Neural progenitor cell (in vitro differentiated cells): Measurements from ENCODE around the gene PJA1. TPM values are rescaled to one million over a fixed set of nuclear protein-coding genes. Genes with fewer than 3 reads are reported as not detected.
A peak's percentile ranks its signal among the peaks of the same experiment; 100 is the strongest.

Source experiments
- DNase-seq: peaks from one replicate; pipeline ENCODE4 v3.0.0-alpha.2; 2016; ENCODE audit warnings: low spot score
- H2AFZ ChIP-seq: fragments of 200-600 bp; sonication (generic); replicated peaks from 2 replicates; pipeline ENCODE4 v1.6.1; 2016; ENCODE audit warnings: antibody characterized with exemption
- H3F3A ChIP-seq: fragments of 200-600 bp; sonication (generic); 2 replicates; pipeline ENCODE4 v1.6.1; 2016; ENCODE audit warnings: antibody characterized with exemption, low read depth
- H3K27ac ChIP-seq: fragments of 200-600 bp; sonication (generic); 2 replicates; pipeline ENCODE4 v1.5.1; 2016; ENCODE audit warnings: mild to moderate bottlenecking
- H3K27me3 ChIP-seq: fragments of 200-600 bp; sonication (generic); 2 replicates; pipeline ENCODE4 v1.6.1; 2016; ENCODE audit warnings: mild to moderate bottlenecking, moderate library complexity
- H3K36me3 ChIP-seq: fragments of 200-600 bp; sonication (generic); 2 replicates; pipeline ENCODE4 v1.5.1; 2016
- H3K4me1 ChIP-seq: fragments of 200-600 bp; sonication (generic); 2 replicates; pipeline ENCODE4 v1.6.1; 2016; ENCODE audit warnings: mixed run types
- H3K4me2 ChIP-seq: fragments of 200-600 bp; sonication (generic); 2 replicates; pipeline ENCODE4 v1.6.1; 2016
- H3K4me3 ChIP-seq: fragments of 200-600 bp; sonication (generic); 2 replicates; pipeline ENCODE4 v1.5.1; 2016
- H3K79me2 ChIP-seq: fragments of 200-600 bp; sonication (generic); 2 replicates; pipeline ENCODE4 v1.6.1; 2016; ENCODE audit warnings: low read depth
- H3K9ac ChIP-seq: fragments of 200-600 bp; sonication (generic); 2 replicates; pipeline ENCODE4 v1.6.1; 2016
- H3K9me3 ChIP-seq: fragments of 200-600 bp; sonication (generic); 2 replicates; pipeline ENCODE4 v1.5.1; 2016; ENCODE audit warnings: low read depth
- H4K20me1 ChIP-seq: fragments of 200-600 bp; sonication (generic); 2 replicates; pipeline ENCODE4 v1.6.1; 2016; ENCODE audit warnings: low read depth
- H3K27ac Mint-ChIP-seq: 3 replicates; pipeline ENCODE4 v1.8.0; 2021; ENCODE audit warnings: mixed read lengths
- H3K27me3 Mint-ChIP-seq: 2 replicates; pipeline ENCODE4 v1.8.0; 2022; ENCODE audit warnings: low read depth, mild to moderate bottlenecking, inconsistent platforms, moderate library complexity, mixed read lengths; ENCODE audit not compliant: insufficient read depth
- H3K36me3 Mint-ChIP-seq: 3 replicates; pipeline ENCODE4 v1.8.0; 2021; ENCODE audit warnings: mixed read lengths
- H3K4me1 Mint-ChIP-seq: 3 replicates; pipeline ENCODE4 v1.8.0; 2021; ENCODE audit warnings: mixed read lengths
- H3K4me3 Mint-ChIP-seq: 3 replicates; pipeline ENCODE4 v1.8.0; 2021; ENCODE audit warnings: mild to moderate bottlenecking, moderate library complexity, mixed read lengths
- H3K9me3 Mint-ChIP-seq: 3 replicates; pipeline ENCODE4 v1.8.0; 2020; ENCODE audit warnings: mixed read lengths
- EZH2 ChIP-seq: fragments of 200-600 bp; sonication (generic); IDR thresholded peaks from 2 replicates; pipeline ENCODE4 v1.6.1; 2017; ENCODE audit warnings: antibody characterized with exemption, mild to moderate bottlenecking, moderate library complexity
- EZH2phosphoT487 ChIP-seq: fragments of 200-600 bp; sonication (generic); IDR thresholded peaks from 2 replicates; pipeline ENCODE4 v1.6.1; 2017; ENCODE audit warnings: antibody characterized with exemption
- total RNA-seq: library from RNA; depleted of rRNA; stranded (reverse); fragments of >200 nt; gene quantifications from 2 replicates; pipeline ENCODE4 v1.2.3, GENCODE V29; 2015; ENCODE audit warnings: low replicate concordance
- TF ChIP-seq, protein P1 (sequence below): fragments of 200-600 bp; sonication (generic); IDR thresholded peaks from 2 replicates; pipeline ENCODE4 v1.5.1; 2017; ENCODE audit warnings: antibody characterized with exemption, mild to moderate bottlenecking

The PJA1 gene
- total RNA-seq, 1 donor from 2014 or later, result 62.1 TPM

- no peaks in the 10 kb centered on the region for H3K27me3 ChIP-seq
- peaks cover 35% of the 10 kb centered on the region for H3F3A ChIP-seq
- no peak overlapping the region for H3K4me3 ChIP-seq
- no peak overlapping the region for H3K9ac ChIP-seq
- TF ChIP-seq, protein P1, sequence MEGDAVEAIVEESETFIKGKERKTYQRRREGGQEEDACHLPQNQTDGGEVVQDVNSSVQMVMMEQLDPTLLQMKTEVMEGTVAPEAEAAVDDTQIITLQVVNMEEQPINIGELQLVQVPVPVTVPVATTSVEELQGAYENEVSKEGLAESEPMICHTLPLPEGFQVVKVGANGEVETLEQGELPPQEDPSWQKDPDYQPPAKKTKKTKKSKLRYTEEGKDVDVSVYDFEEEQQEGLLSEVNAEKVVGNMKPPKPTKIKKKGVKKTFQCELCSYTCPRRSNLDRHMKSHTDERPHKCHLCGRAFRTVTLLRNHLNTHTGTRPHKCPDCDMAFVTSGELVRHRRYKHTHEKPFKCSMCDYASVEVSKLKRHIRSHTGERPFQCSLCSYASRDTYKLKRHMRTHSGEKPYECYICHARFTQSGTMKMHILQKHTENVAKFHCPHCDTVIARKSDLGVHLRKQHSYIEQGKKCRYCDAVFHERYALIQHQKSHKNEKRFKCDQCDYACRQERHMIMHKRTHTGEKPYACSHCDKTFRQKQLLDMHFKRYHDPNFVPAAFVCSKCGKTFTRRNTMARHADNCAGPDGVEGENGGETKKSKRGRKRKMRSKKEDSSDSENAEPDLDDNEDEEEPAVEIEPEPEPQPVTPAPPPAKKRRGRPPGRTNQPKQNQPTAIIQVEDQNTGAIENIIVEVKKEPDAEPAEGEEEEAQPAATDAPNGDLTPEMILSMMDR, result no peak
- TF ChIP-seq EZH2phosphoT487, result no peak
- TF ChIP-seq EZH2, result no peak
- Mint-ChIP-seq H3K36me3 (no peaks in the 10 kb centered on the region), H3K4me1 (peaks cover 50% of the 10 kb centered on the region), H3K27me3 (peaks cover 7% of the 10 kb centered on the region), H3K4me3 (peak overlapping the region; percentile 73), H3K27ac (peak overlapping the region; percentile 96), H3K9me3 (peaks cover 4% of the 10 kb centered on the region)
- H3K4me2 ChIP-seq, result peak overlapping the region; percentile 68
- no peaks in the 10 kb centered on the region for H4K20me1 ChIP-seq
- peak overlapping the region; percentile 87 for H3K27ac ChIP-seq
- no peaks in the 10 kb centered on the region for H3K36me3 ChIP-seq
- H3K9me3 ChIP-seq, result no peaks in the 10 kb centered on the region
- H2AFZ ChIP-seq, result no peak overlapping the region
- H3K79me2 ChIP-seq, result no peaks in the 10 kb centered on the region
- peak; percentile 92 for DNase-seq
- H3K4me1 ChIP-seq, result peaks cover 18% of the 10 kb centered on the region
Observed at GRCh38 chrX:69149466-69150280, 15.6 kb downstream of the PJA1 start.

- no peaks in the 10 kb centered on the region for H3K36me3 Mint-ChIP-seq
- peaks cover 50% of the 10 kb centered on the region for H3K4me1 Mint-ChIP-seq
- DNase-seq, result no peak
- no peaks in the 10 kb centered on the region for H3K27me3 ChIP-seq
- no peaks in the 10 kb centered on the region for H3K36me3 ChIP-seq
- H3K9me3 Mint-ChIP-seq, result peaks cover 2% of the 10 kb centered on the region
- H2AFZ ChIP-seq, result no peak overlapping the region
- H3K27ac Mint-ChIP-seq, result peak overlapping the region; percentile 57
- no peak overlapping the region for H3K4me3 ChIP-seq
- peaks cover 7% of the 10 kb centered on the region for H3K27me3 Mint-ChIP-seq
- H3F3A ChIP-seq, result peaks cover 30% of the 10 kb centered on the region
- no peaks in the 10 kb centered on the region for H3K9me3 ChIP-seq
- TF ChIP-seq EZH2 (no peak), EZH2phosphoT487 (no peak)
- TF ChIP-seq, protein P1, result no peak
- H3K79me2 ChIP-seq, result no peaks in the 10 kb centered on the region
- H3K4me3 Mint-ChIP-seq, result no peak overlapping the region
- no peak overlapping the region for H3K9ac ChIP-seq
- H3K4me1 ChIP-seq, result peaks cover 16% of the 10 kb centered on the region
- H3K4me2 ChIP-seq, result no peak overlapping the region
- no peak overlapping the region for H3K27ac ChIP-seq
- H4K20me1 ChIP-seq, result no peaks in the 10 kb centered on the region
Observed at GRCh38 chrX:69148946-69149345, 16.3 kb downstream of the PJA1 start.

DNA sequence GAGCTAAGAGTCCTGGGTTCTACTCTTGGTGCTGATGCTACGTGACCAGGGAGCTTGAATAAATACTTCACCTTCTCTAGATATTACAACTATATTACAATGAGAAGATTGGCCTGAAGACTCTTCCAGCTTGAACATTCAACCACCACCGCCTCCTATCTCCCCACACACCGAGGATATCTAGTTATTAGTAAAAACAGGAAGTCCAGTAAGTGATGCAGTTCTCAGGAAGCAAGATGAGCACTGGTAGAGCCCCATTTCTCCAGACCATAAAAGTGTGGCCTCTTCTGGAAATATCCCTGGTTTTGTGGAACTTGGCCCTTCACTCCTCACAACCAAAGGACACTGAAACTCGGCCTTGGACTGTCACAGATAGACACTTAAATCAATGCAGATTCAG, 18.5 kb downstream of the PJA1 start:
- Histone ChIP-seq H3F3A (peaks cover 29% of the 10 kb centered on the region), H3K4me3 (no peak overlapping the region), H2AFZ (no peak overlapping the region), H3K4me1 (peaks cover 25% of the 10 kb centered on the region), H3K79me2 (no peaks in the 10 kb centered on the region), H3K9me3 (no peaks in the 10 kb centered on the region), H3K4me2 (no peak overlapping the region), H3K27me3 (no peaks in the 10 kb centered on the region), H3K36me3 (no peaks in the 10 kb centered on the region), H4K20me1 (no peaks in the 10 kb centered on the region), H3K27ac (no peak overlapping the region), H3K9ac (no peak overlapping the region)
- Mint-ChIP-seq H3K4me3 (no peak overlapping the region), H3K27me3 (peaks cover 13% of the 10 kb centered on the region), H3K9me3 (peaks cover 2% of the 10 kb centered on the region), H3K4me1 (peaks cover 55% of the 10 kb centered on the region), H3K27ac (no peak overlapping the region), H3K36me3 (no peaks in the 10 kb centered on the region)
- TF ChIP-seq, protein P1, result no peak
- TF ChIP-seq EZH2phosphoT487, result no peak
- TF ChIP-seq EZH2, result no peak
- DNase-seq, result no peak
